Keratinocyte (primary cell): ENCODE results near the gene PALD1. TPM values are rescaled to one million over a fixed set of nuclear protein-coding genes. Genes with fewer than 3 reads are reported as not detected.

Experiments used
- DNase-seq: peaks from one replicate; pipeline ENCODE4 v3.0.0-alpha.2; 2011; ENCODE audit warnings: low read depth, missing footprints, low spot score
- FAIRE-seq: peaks from 2 replicates; lab custom pipeline; 2011; peaks lifted over from hg19 to GRCh38; lab: Jason Lieb, UNC
- H2AFZ ChIP-seq: 2 replicates; pipeline ENCODE4 v1.6.0; 2012; ENCODE audit warnings: low read length, control low read depth, inconsistent platforms; ENCODE audit not compliant: control insufficient read depth
- H3K27ac ChIP-seq: 2 replicates; pipeline ENCODE4 v1.5.1; 2011; ENCODE audit warnings: low read length; ENCODE audit not compliant: control insufficient read depth, insufficient read depth
- H3K27me3 ChIP-seq: 3 replicates; pipeline ENCODE4 v1.6.0; 2011; ENCODE audit warnings: low read length; ENCODE audit not compliant: control insufficient read depth, insufficient read depth; ENCODE audit errors: extremely low read depth
- H3K36me3 ChIP-seq, 2 experiments: 2 replicates in 1 of 2; 3 replicates in 1 of 2; pipeline ENCODE4 v1.5.1; 2011; ENCODE audit warnings: low read length in 2 of 2, mild to moderate bottlenecking in 1 of 2; ENCODE audit not compliant: control insufficient read depth in 2 of 2, insufficient read depth in 2 of 2; ENCODE audit errors: extremely low read depth in 1 of 2
- H3K4me1 ChIP-seq: 3 replicates; pipeline ENCODE4 v1.5.1; 2011; ENCODE audit warnings: low read length; ENCODE audit not compliant: control insufficient read depth, insufficient read depth; ENCODE audit errors: extremely low read depth
- H3K4me2 ChIP-seq: 3 replicates; pipeline ENCODE4 v1.6.0; 2011; ENCODE audit warnings: low read depth, low read length; ENCODE audit not compliant: control insufficient read depth, insufficient read depth; ENCODE audit errors: extremely low read depth
- H3K4me3 ChIP-seq, 3 experiments: fragments of 200-600 bp in 1 of 3; sonication (generic) in 1 of 3; 2 replicates in 2 of 3; 3 replicates in 1 of 3; pipeline ENCODE4 v1.5.1; 2011 to 2016; ENCODE audit warnings: low read length in 3 of 3, mild to moderate bottlenecking in 3 of 3, control low read depth in 2 of 3, inconsistent platforms in 1 of 3, low read depth in 1 of 3, mixed read lengths in 1 of 3, mixed run types in 1 of 3, moderate library complexity in 1 of 3; ENCODE audit not compliant: control insufficient read depth in 2 of 3, insufficient read depth in 2 of 3; ENCODE audit errors: extremely low read depth in 1 of 3
- H3K79me2 ChIP-seq: 2 replicates; pipeline ENCODE4 v1.6.0; 2012; ENCODE audit warnings: low read length; ENCODE audit not compliant: control insufficient read depth, insufficient read depth
- H3K9ac ChIP-seq: 3 replicates; pipeline ENCODE4 v1.6.0; 2011; ENCODE audit warnings: low read length; ENCODE audit not compliant: control insufficient read depth, insufficient read depth; ENCODE audit errors: extremely low read depth
- H3K9me1 ChIP-seq: 3 replicates; pipeline ENCODE4 v1.6.0; 2011; ENCODE audit warnings: low read length; ENCODE audit not compliant: control insufficient read depth, insufficient read depth; ENCODE audit errors: extremely low read depth
- H3K9me3 ChIP-seq: 2 replicates; pipeline ENCODE4 v1.5.1; 2012; ENCODE audit warnings: low read depth, low read length; ENCODE audit not compliant: control insufficient read depth
- H4K20me1 ChIP-seq: 3 replicates; pipeline ENCODE4 v1.6.0; 2011; ENCODE audit warnings: low read length; ENCODE audit not compliant: control insufficient read depth, insufficient read depth; ENCODE audit errors: extremely low read depth
- CTCF ChIP-seq, 3 experiments: IDR thresholded peaks in 1 of 3; conservative IDR thresholded peaks in 1 of 3; optimal IDR thresholded peaks in 1 of 3; 2 replicates in 2 of 3; 3 replicates in 1 of 3; pipeline versions ENCODE3 to v1.5.1; 2011; ENCODE audit warnings: low read length in 3 of 3, mild to moderate bottlenecking in 3 of 3, moderate library complexity in 2 of 3, control low read depth in 1 of 3, inconsistent platforms in 1 of 3; ENCODE audit not compliant: insufficient read depth in 2 of 3; ENCODE audit errors: extremely low read depth in 1 of 3
- EZH2 ChIP-seq: IDR thresholded peaks from one replicate; pipeline ENCODE4 v1.6.1; 2012; ENCODE audit warnings: inconsistent platforms, mild to moderate bottlenecking, low read length, moderate library complexity
- dilution Hi-C: fragments of 300-500 bp; cut with MboI; formaldehyde crosslinking; loops from one replicate; pipeline ENCODE4 v1.7.0; 2020; ENCODE audit warnings: low sequenced_read_pairs; ENCODE audit not compliant: extremely low pct_ligation_motif_present
- polyA plus RNA-seq, 5 experiments: library from polyadenylated mRNA; depleted of rRNA in 3 of 5; stranded (reverse) in 3 of 5; stranded (forward) in 1 of 5; unstranded in 1 of 5; fragments of >200 nt; gene quantifications; 1 replicate in 1 of 5; 2 replicates in 3 of 5; 3 replicates in 1 of 5; pipeline versions ENCODE4 v1.2.1 to v1.2.3, GENCODE V29; 2011 to 2012; ENCODE audit warnings: missing spikeins in 2 of 5, low read depth in 1 of 5, low replicate concordance in 1 of 5

The PALD1 gene
- polyA plus RNA-seq, 1 donor (not counting 4 experiments of a cell fraction or from before 2014, with no cell fraction given) = 0.83 TPM

DNA sequence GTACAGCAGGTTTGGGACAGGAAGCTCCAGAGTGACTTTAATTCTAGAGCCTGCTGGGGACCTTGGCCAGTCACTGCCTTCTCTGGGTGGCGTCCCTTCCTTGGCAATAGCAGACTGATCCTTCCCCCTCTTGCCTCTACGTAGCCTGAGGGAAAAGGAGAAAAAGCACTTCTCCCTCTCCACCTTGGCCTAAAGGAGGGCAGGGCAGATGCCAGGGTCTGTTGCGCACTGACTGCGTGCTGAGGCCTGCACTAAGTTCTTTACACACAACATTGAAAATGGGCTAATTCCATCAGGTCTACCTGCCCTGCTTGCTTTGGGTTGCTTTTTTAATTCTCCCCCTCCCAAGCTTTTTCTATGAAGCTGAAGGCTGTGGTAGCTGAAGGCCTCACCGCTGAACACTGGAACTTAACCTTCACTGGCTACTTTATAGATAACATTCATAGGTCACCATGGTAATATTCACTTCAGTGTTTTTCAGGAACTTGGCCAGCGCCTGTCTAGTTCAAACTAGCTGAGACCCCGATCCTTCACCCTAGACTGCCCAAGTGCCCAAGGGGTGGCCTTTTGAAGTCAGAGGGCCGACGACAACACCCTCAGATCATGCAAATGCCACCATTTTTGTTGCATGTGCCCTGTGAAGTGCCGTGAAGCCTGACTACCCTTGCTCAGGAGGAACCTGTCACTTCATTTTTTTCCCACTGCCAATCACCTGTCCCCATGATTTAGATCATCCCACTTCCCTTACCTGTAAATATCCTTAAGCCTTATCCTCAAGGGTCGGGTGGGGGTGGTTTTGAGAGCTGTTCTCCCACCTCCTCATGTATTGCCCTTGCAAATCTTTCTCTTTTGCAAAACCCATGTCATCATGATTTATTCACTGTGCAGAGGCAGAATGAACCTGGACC, 95.3 kb downstream of the PALD1 start:
- no peaks in the 10 kb centered on the region for H4K20me1 ChIP-seq
- peaks cover 47% of the 10 kb centered on the region for H3K4me1 ChIP-seq
- no peaks in the 10 kb centered on the region for H3K79me2 ChIP-seq
- DNase-seq (no peak), FAIRE-seq (no peak)
- no peak overlapping the region for H3K27ac ChIP-seq
- no peaks in the 10 kb centered on the region for H3K36me3 ChIP-seq
- H2AFZ ChIP-seq = peak overlapping the region; percentile 13
- no peak for TF ChIP-seq EZH2
- TF ChIP-seq CTCF (optimal IDR thresholded peaks at IDR 0.05 in 1 of 3, IDR thresholded peaks at IDR 0.05 in 1 of 3, conservative IDR thresholded peaks at IDR 0.05 in 1 of 3; ENCODE audit: extremely low read depth in 1 of 3, insufficient read depth in 2 of 3, low read length in 3 of 3) = peak in 1 of 3 experiments; percentile 15
- dilution Hi-C loops = no loop called here
- no peak overlapping the region for H3K9ac ChIP-seq
- H3K9me3 ChIP-seq = no peaks in the 10 kb centered on the region
- H3K9me1 ChIP-seq = peaks cover 3% of the 10 kb centered on the region
- H3K27me3 ChIP-seq = no peaks in the 10 kb centered on the region
- H3K4me3 ChIP-seq = no peak overlapping the region
- peak overlapping the region; percentile 69 for H3K4me2 ChIP-seq

DNA sequence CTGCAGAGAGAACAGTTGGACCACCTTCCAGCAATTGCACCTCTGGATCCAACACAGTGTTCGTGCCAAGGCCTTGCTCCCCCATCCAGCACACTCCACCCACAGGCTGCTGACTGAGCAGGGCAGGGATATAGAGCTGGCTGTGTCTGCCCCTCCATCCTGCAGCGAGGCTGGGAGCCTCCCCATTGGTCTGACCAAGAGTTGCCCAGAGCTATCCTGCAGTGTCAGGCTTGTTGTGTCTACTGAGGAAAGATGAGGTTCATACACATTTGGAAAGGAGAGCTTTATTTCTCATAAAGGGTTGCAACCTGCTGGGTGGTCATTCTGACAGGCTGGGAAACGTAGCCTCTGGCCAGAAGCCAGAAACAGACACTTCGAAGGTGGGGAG, 96.9 kb downstream of the PALD1 start:
- Histone ChIP-seq H3K4me2 (peak overlapping the region; percentile 45), H3K27ac (no peak overlapping the region), H2AFZ (no peak overlapping the region), H3K9me1 (peaks cover 3% of the 10 kb centered on the region), H4K20me1 (no peaks in the 10 kb centered on the region), H3K9me3 (no peaks in the 10 kb centered on the region), H3K36me3 (no peaks in the 10 kb centered on the region), H3K4me3 (no peak overlapping the region), H3K79me2 (no peaks in the 10 kb centered on the region), H3K4me1 (peaks cover 49% of the 10 kb centered on the region), H3K9ac (no peak overlapping the region), H3K27me3 (no peaks in the 10 kb centered on the region)
- dilution Hi-C loops = no loop called here
- TF ChIP-seq CTCF (optimal IDR thresholded peaks at IDR 0.05 in 1 of 3, IDR thresholded peaks at IDR 0.05 in 1 of 3, conservative IDR thresholded peaks at IDR 0.05 in 1 of 3; ENCODE audit: extremely low read depth in 1 of 3, insufficient read depth in 2 of 3, low read length in 3 of 3) (no peak), EZH2 (no peak)
- FAIRE-seq (no peak), DNase-seq (no peak)
